MM.1S (cell line): ENCODE data around the gene SYNDIG1.

Experiments used
- CTCF ChIP-seq: fragments of 300-600 bp; sonication (generic); IDR thresholded peaks from 2 replicates; pipeline ENCODE4 v1.5.1; 2016; ENCODE audit warnings: antibody characterized with exemption, low read length, mixed read lengths
- EZH2 ChIP-seq: fragments of 300-600 bp; sonication (generic); optimal IDR thresholded peaks from 2 replicates; pipeline ENCODE3; 2017; ENCODE audit warnings: low read depth, mild to moderate bottlenecking, antibody characterized with exemption, low read length, mixed read lengths
- EZH2phosphoT487 ChIP-seq: fragments of 300-600 bp; sonication (generic); IDR thresholded peaks from 2 replicates; pipeline ENCODE4 v1.6.1; 2018; ENCODE audit warnings: antibody characterized with exemption, low read length

- no peak for TF ChIP-seq CTCF
- TF ChIP-seq EZH2 = no peak
- no peak for TF ChIP-seq EZH2phosphoT487
Observed at GRCh38 chr20:24611360-24612140, 142.1 kb downstream of the SYNDIG1 start.
